Skeletal muscle tissue (tissue), 4 donors: ENCODE measurements around the gene SRRM1. TPM values are rescaled to one million over a fixed set of nuclear protein-coding genes. Genes with fewer than 3 reads are reported as not detected.
"Not testable (repeated sequence)": the region's sequence is repeated elsewhere in the genome, so short reads cannot be mapped to it uniquely, and the experiment has no call there.

Source experiments
- H3K27ac ChIP-seq: one replicate; pipeline ENCODE4 v1.7.0; 2013; ENCODE audit warnings: mild to moderate bottlenecking, low read depth, low read length, inconsistent platforms
- H3K27me3 ChIP-seq, 3 donors: one replicate each; pipeline ENCODE4 v1.7.0; 2013; ENCODE audit warnings: low read length in 3 of 3; ENCODE audit not compliant: control insufficient read depth in 3 of 3, insufficient read depth in 3 of 3
- H3K36me3 ChIP-seq, 3 donors: one replicate each; pipeline ENCODE4 v1.7.0; 2013; ENCODE audit warnings: low read length in 3 of 3; ENCODE audit not compliant: control insufficient read depth in 3 of 3, insufficient read depth in 3 of 3
- H3K4me1 ChIP-seq, 3 donors: one replicate each; pipeline ENCODE4 v1.7.0; 2013; ENCODE audit warnings: low read length in 3 of 3, mild to moderate bottlenecking in 3 of 3; ENCODE audit not compliant: control insufficient read depth in 3 of 3, insufficient read depth in 3 of 3
- H3K4me3 ChIP-seq, 3 donors: one replicate each; pipeline ENCODE4 v1.7.0; 2013; ENCODE audit warnings: low read length in 3 of 3
- H3K9ac ChIP-seq, 3 donors: one replicate each; pipeline ENCODE4 v1.7.0; 2013; ENCODE audit warnings: low read length in 3 of 3, mild to moderate bottlenecking in 3 of 3, moderate library complexity in 2 of 3, low read depth in 1 of 3
- H3K9me3 ChIP-seq, 3 donors: one replicate each; pipeline ENCODE4 v1.7.0; 2013; ENCODE audit warnings: low read length in 3 of 3; ENCODE audit not compliant: control insufficient read depth in 3 of 3
- total RNA-seq: library from RNA; depleted of rRNA; stranded (reverse); fragments of >200 nt; gene quantifications from one replicate; pipeline ENCODE4 v1.2.3, GENCODE V29; 2014
- donor health status: Osteomylitis.

Gene SRRM1
- total RNA-seq, 1 donor from 2014 or later, result 29.2 TPM

DNA sequence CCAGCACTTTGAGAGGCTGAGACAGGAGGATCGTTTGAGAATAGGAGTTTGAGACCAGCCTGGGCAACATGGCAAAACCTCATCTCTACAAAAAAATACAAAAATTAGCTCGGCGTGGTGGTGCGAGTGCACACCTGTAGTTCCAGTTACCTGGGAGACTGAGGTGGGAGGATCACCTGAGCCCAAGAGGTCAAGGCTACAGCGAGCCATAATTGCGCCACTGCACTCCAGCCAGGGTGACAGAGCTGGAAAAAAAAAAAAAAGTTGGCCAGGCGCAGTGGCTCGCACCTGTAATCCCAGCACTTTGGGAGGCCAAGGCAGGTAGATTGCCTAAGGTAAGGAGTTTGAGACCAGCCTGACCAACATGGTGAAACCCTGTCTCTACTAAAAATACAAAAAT lies 55.2 kb downstream of the SRRM1 start:
- not testable (repeated sequence) for H3K27ac ChIP-seq, H3K27me3 ChIP-seq, H3K4me3 ChIP-seq, H3K9me3 ChIP-seq, H3K36me3 ChIP-seq, H3K9ac ChIP-seq
- H3K4me1 ChIP-seq, result peaks cover 13 to 27% (median 25%) of the 10 kb centered on the region in 3 donors

DNA sequence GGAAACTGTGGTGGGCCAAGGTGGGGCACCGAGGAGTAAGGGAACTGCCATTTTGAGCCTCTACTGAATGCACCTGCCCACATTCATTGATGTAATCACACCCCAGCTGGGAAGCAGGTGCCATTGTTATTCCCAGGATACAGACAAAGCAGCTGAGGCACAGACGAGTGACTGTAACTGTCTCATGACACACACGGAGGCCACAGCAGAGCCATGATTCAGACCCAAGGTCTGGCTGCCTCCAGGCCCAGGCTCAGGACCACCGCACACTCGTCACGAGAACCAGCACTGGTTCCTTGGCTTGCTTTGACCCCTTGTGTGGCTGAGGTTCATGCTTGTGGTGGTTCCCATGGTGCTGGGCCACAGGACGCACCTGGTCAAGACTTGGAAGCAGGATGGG lies 56.5 kb downstream of the SRRM1 start:
- Histone ChIP-seq H3K9ac (no peak overlapping the region), H3K27me3 (peaks cover 0 to 4% (median 0%) of the 10 kb centered on the region in 3 donors), H3K27ac (no peak overlapping the region), H3K36me3 (no peaks in the 10 kb centered on the region), H3K4me3 (no peak overlapping the region), H3K9me3 (no peaks in the 10 kb centered on the region), H3K4me1 (peaks cover 3 to 19% (median 16%) of the 10 kb centered on the region in 3 donors)

- Histone ChIP-seq H3K4me1 (peaks cover 2 to 14% (median 12%) of the 10 kb centered on the region in 3 donors), H3K27ac (no peak overlapping the region), H3K9me3 (no peaks in the 10 kb centered on the region), H3K9ac (no peak overlapping the region), H3K36me3 (no peaks in the 10 kb centered on the region), H3K4me3 (no peak overlapping the region), H3K27me3 (no peaks in the 10 kb centered on the region)
Measured at GRCh38 chr1:24702511-24703293, 59.6 kb downstream of the SRRM1 start.

GRCh38 chr1:24704411-24705259 lies 61.5 kb downstream of the SRRM1 start:
- H3K4me3 ChIP-seq, result no peak overlapping the region
- no peak overlapping the region for H3K27ac ChIP-seq
- no peak overlapping the region for H3K9ac ChIP-seq
- H3K9me3 ChIP-seq, result no peaks in the 10 kb centered on the region
- H3K27me3 ChIP-seq, result no peaks in the 10 kb centered on the region
- no peaks in the 10 kb centered on the region for H3K36me3 ChIP-seq
- peaks cover 2 to 14% (median 11%) of the 10 kb centered on the region in 3 donors for H3K4me1 ChIP-seq

DNA sequence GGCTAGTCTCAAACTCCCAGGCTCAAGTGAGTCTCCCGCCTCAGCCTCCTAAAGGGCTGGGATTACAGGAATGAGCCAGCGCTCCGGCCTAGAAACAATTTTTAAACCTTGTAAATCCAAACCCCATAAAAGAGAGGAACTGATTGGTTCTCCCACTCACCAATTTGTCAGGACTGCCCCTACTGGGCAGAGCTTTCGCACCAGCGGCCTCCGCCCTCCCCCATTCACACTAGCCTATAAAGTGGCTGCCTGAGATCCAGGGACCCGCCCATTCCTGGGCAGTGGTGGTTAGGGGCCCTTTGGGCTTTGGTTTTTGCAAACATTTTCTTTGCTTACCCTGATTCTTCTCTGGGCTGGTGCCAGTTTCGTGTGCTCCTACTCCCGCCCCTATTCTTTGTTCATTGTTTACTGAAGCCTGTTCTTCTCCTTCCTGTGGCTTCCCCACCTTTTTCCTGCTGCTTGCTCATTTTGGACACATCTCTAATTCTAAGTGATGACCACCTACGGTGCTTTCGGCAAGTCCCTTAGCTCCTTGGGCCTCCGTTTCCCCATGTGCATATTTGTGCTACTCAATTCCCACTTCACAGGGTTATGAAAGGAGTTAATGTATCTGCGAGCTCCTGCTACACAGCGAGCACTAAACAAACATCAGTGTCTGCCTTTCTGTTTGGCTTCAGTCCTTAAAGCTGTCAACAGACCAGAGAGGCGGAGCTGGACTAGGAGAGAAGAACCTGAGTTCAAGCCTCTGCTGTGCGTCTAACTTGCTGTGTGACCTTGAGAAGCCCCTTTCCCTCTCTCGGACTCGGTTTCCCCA lies 62.4 kb downstream of the SRRM1 start:
- H3K4me3 ChIP-seq, result no peak overlapping the region

GRCh38 chr1:24706074-24706389 lies 62.9 kb downstream of the SRRM1 start:
- H3K27ac ChIP-seq, H3K9ac ChIP-seq, H3K27me3 ChIP-seq, H3K36me3 ChIP-seq, H3K4me3 ChIP-seq, H3K9me3 ChIP-seq: not testable (repeated sequence)
- H3K4me1 ChIP-seq, result peaks cover 2 to 14% (median 9%) of the 10 kb centered on the region in 3 donors

More for the DNA sequence above, 62.4 kb downstream of the SRRM1 start:
- Histone ChIP-seq H3K36me3 (no peaks in the 10 kb centered on the region), H3K9me3 (no peaks in the 10 kb centered on the region), H3K4me1 (peaks cover 2 to 14% (median 9%) of the 10 kb centered on the region in 3 donors), H3K9ac (no peak overlapping the region), H3K27me3 (no peaks in the 10 kb centered on the region), H3K27ac (no peak overlapping the region)

DNA sequence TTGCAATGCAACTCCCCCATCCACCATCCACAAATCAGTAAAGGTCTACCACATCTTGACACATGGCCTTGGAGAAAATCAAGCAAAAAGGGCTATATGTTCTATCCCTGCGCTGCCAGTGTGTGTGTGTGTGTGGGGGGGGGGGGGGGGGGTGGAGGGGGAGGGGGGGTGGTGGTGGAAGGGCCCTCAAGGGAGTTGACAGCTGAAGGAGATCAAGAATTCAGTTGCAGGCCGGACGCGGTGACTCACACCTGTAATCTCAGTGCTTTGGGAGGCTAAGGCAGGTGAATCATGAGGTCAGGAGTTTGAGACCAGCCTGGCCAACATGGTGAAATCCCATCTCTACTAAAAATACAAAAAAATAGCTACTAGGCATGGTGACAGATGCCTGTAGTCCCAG lies 64.6 kb downstream of the SRRM1 start:
- no peak overlapping the region for H3K9ac ChIP-seq

DNA sequence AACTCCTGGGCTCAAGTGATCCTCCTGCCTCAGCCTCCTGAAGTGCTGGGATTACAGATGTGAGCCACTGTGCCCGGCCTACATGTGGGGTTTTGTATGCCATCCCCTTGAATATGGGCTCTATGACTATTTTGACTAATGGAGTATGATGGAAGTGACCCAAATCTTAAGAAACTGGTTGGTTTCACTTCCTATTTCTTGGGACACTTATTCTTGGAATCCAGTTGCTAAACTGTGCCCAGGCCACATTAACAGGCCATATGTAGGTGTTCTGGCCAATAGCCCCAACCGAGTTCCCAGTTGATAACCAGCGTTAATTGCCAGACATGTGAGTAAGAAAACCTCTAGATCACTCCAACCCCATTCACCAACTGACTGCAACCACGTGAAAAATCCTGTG lies 65.8 kb downstream of the SRRM1 start:
- H3K9me3 ChIP-seq, result no peaks in the 10 kb centered on the region
- H3K36me3 ChIP-seq, result no peaks in the 10 kb centered on the region
- no peak overlapping the region for H3K9ac ChIP-seq
- H3K4me3 ChIP-seq, result no peak overlapping the region
- H3K27ac ChIP-seq, result no peak overlapping the region
- no peaks in the 10 kb centered on the region for H3K27me3 ChIP-seq
- peaks cover 2 to 7% (median 4%) of the 10 kb centered on the region in 3 donors for H3K4me1 ChIP-seq

More for the DNA sequence above, 64.6 kb downstream of the SRRM1 start:
- Histone ChIP-seq H3K4me1 (peaks cover 2 to 8% (median 4%) of the 10 kb centered on the region in 3 donors), H3K36me3 (no peaks in the 10 kb centered on the region), H3K4me3 (no peak overlapping the region), H3K27me3 (no peaks in the 10 kb centered on the region), H3K27ac (no peak overlapping the region), H3K9me3 (no peaks in the 10 kb centered on the region)

GRCh38 chr1:24709791-24710441 lies 66.8 kb downstream of the SRRM1 start:
- peaks cover 0 to 7% (median 2%) of the 10 kb centered on the region in 3 donors for H3K4me1 ChIP-seq
- no peak overlapping the region for H3K27ac ChIP-seq

More at GRCh38 chr1:24709791-24710441, 66.8 kb downstream of the SRRM1 start:
- no peak overlapping the region for H3K4me3 ChIP-seq
- no peaks in the 10 kb centered on the region for H3K36me3 ChIP-seq
- no peak overlapping the region for H3K9ac ChIP-seq
- no peaks in the 10 kb centered on the region for H3K9me3 ChIP-seq
- no peaks in the 10 kb centered on the region for H3K27me3 ChIP-seq
